ENCODE results near the gene EPN3.

The EPN3 gene

GRCh38 chr17:50560931-50561745 is 28.6 kb downstream of the EPN3 start (continued):
- TF ChIP-seq ZFHX2 (tag by site-specific recombination; conservative IDR thresholded peaks at IDR 0.05), result no peak
- no peak for TF ChIP-seq ZFP69B (tag by site-specific recombination; IDR thresholded peaks at IDR 0.05)
- no peak for TF ChIP-seq HIC1 (tag by site-specific recombination; IDR thresholded peaks at IDR 0.05)
- TF ChIP-seq ZNF48 (tag by site-specific recombination; IDR thresholded peaks at IDR 0.05), result no peak
- no peak for TF ChIP-seq ZNF37A (tag by site-specific recombination; IDR thresholded peaks at IDR 0.05)
- TF ChIP-seq MZF1 (tag by site-specific recombination; IDR thresholded peaks at IDR 0.05; ENCODE audit: borderline replicate concordance), result no peak
- peak; percentile 80 for TF ChIP-seq ZIC2 (tag by site-specific recombination; IDR thresholded peaks at IDR 0.05)
- TF ChIP-seq ZNF449 (tag by site-specific recombination; IDR thresholded peaks at IDR 0.05), result no peak
- TF ChIP-seq ZNF610 (tag by site-specific recombination; IDR thresholded peaks at IDR 0.05; ENCODE audit: borderline replicate concordance), result no peak
- no peak for TF ChIP-seq ZNF561 (tag by site-specific recombination; IDR thresholded peaks at IDR 0.05; ENCODE audit: borderline replicate concordance)
- no peak for TF ChIP-seq ZFP37 (tag by site-specific recombination; IDR thresholded peaks at IDR 0.05)
- TF ChIP-seq ZNF513 (tag by site-specific recombination; IDR thresholded peaks at IDR 0.05), result 0 out of 2 replicates have a peak, but pooled peaks have one; percentile 27
- TF ChIP-seq ZNF488 (tag by site-specific recombination; IDR thresholded peaks at IDR 0.05), result no peak
- TF ChIP-seq ZNF571 (tag by site-specific recombination; IDR thresholded peaks at IDR 0.05), result no peak
- TF ChIP-seq PATZ1 (tag by site-specific recombination; IDR thresholded peaks at IDR 0.05), result peak; percentile 52; the same call in 1 of the 2 replicates
- no peak for TF ChIP-seq ZNF518A (tag by site-specific recombination; conservative IDR thresholded peaks at IDR 0.05; ENCODE audit: low read depth)
- TF ChIP-seq KLF9 (tag by site-specific recombination; IDR thresholded peaks at IDR 0.05; ENCODE audit: low read depth), result no peak
- no peak for TF ChIP-seq REPIN1 (tag by site-specific recombination; IDR thresholded peaks at IDR 0.05; ENCODE audit: low read depth)
- no peak for TF ChIP-seq ZNF112 (tag by site-specific recombination; IDR thresholded peaks at IDR 0.05)
- TF ChIP-seq ZNF394 (tag by site-specific recombination; IDR thresholded peaks at IDR 0.05; ENCODE audit: borderline replicate concordance), result no peak
- no peak for TF ChIP-seq TRIM28 (IDR thresholded peaks at IDR 0.05; ENCODE audit: borderline replicate concordance, low read length)
- TF ChIP-seq KLF8 (tag by site-specific recombination; IDR thresholded peaks at IDR 0.05), result no peak
- peak; percentile 72; the same call in 1 of the 2 replicates for TF ChIP-seq ZBTB20 (tag by site-specific recombination; IDR thresholded peaks at IDR 0.05)
- no peak for TF ChIP-seq ZBTB21 (tag by site-specific recombination; IDR thresholded peaks at IDR 0.05)
- TF ChIP-seq MEIS1 (CRISPR knock-in tag; IDR thresholded peaks at IDR 0.05; ENCODE audit: borderline replicate concordance), result no peak
- no peak for TF ChIP-seq ZNF157 (tag by site-specific recombination; IDR thresholded peaks at IDR 0.05)
- 0 out of 2 replicates have a peak, but pooled peaks have one; percentile 25 for TF ChIP-seq ZXDB (tag by site-specific recombination; IDR thresholded peaks at IDR 0.05)

All from HEK293 (cell line).